HUDEP-2 (cell line): ENCODE measurements around the gene RAB11FIP4.
"Not testable (repeated sequence)": the region's sequence is repeated elsewhere in the genome, so short reads cannot be mapped to it uniquely, and the experiment has no call there.

Experiments
- DNase-seq, 76 experiments: peaks; one replicate each; lab custom pipeline; 2025; ENCODE audit not compliant: unreplicated experiment in 76 of 76; lab: John Stamatoyannopoulos, UW

RAB11FIP4 gene

DNA sequence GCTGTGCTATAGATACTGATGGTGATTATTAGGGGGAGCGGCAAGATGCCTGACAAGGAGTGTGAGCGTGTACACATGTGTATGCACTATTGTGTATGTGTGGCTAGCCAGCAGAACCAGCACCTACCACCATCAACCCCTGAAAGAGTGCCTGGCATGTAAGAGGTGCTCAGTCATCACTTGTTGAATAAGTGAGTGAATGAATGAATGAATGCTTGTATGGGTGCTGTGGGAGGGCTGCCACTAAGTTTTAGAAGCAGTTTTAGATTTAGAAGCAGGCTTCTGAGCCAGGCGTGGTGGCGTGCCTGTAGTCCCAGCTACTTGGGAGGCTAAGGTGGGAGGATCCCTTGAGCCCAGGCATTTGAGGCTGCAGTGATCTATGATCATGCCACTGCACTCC, 37.0 kb downstream of the RAB11FIP4 start:
- DNase-seq, result no peak

DNA sequence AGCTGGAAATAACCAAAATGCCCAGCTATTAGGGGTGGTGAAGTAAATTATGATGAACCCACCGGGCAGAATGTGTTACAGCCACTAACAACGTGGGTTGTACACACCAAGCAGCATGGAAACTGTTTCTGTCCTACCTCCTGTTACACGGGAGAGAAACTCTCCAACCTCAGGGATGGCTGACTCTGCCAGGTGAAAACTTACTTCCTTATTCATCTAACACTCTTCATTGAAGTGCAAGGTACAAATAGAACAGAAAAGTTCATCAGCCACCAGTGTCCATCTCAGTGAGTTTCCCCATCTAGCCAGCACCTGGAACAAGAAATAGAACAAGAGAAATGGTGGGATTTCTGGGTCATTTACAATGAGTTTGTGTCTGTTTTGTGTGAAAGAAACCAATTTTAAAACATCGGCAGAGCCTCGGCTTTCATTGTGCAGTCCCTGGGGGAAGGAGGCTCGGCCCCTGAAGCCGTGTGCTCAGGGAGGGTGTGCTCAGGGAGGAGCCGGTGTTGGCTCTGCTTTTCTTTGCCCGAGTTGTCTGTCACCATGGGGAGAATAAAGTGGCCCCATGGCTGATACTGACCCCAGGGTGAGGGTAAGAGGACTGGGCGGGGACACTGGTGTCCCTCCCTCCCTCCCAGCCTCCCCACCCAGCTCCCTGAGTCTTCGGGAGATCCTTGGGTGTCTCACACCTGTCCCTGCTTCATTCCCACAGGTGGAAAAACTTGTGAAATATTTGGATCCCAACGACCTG, 39.8 kb downstream of the RAB11FIP4 start:
- DNase-seq, result no peak

DNA sequence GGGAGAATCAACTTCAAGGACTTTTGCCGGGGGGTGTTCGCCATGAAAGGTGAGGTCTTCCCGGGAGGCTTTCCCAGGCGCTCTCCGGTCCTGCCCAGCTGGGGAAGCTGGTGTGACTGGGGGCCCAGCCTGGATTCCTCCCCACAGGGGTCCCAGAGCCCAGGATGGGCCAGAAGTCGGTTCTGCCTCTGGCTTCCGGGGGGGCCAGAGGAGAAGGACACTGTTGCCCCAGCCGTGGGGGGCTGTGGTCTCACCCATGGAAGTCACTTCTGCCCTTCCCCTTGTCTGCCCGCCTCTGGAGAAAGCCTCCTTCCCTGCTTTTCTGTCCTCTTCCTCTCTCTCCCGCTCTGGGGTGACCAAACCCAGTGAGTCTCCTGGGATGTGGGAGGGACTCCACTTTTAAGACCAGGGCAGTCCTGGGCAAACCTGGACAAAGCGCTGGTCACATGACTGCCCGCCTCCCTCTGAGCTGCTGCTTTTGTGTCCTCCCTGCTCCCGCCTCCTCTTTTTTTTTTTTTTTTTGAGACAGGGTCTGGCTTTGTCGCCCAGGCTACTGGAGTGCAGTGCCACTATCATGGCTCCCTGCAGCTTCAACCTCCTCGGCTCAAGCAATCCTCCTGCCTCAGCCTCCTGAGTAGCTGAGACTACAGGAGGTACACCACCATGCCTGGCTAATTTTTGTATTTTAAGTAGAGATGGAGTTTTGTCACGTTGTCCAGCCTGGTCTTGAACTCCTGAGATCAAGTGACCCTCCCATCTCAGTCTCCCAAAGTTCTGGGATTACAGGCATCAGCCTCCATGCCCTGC, 40.6 kb downstream of the RAB11FIP4 start:
- DNase-seq, result no peak

DNA sequence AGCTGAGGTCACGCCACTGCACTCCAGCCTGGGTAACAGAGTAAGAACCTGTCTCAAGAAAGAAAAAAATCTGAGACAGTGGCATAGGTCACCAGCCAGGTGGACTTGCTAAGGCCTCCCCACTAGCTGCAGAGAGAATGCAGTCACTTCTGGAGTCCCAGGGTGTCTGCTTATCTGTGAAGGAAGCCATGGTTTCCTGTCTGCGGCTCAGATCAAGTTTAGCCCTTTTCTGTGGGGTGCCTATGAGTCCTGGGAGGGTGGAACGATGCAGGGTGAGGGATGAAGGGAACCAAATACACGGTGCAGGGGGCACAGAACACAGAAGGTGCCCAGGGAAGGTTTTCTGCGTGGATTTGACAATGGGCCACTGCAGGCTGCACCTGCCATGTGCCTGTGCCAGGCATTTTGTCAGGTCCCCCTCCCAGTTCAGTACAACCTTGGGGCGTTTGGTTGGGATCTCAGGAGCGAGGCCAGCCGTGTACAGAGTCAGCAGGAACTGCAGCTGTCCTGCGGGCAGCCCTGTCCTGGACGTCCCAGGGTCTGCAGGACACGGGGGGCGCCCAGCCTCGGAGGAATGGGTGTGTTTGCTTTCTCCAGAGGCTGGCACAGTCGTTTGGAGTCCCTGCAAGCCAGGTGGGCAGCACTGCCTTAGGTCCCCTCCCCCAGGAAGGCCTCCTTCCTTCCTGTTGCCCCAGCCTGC, 41.8 kb downstream of the RAB11FIP4 start:
- no peak for DNase-seq

DNA sequence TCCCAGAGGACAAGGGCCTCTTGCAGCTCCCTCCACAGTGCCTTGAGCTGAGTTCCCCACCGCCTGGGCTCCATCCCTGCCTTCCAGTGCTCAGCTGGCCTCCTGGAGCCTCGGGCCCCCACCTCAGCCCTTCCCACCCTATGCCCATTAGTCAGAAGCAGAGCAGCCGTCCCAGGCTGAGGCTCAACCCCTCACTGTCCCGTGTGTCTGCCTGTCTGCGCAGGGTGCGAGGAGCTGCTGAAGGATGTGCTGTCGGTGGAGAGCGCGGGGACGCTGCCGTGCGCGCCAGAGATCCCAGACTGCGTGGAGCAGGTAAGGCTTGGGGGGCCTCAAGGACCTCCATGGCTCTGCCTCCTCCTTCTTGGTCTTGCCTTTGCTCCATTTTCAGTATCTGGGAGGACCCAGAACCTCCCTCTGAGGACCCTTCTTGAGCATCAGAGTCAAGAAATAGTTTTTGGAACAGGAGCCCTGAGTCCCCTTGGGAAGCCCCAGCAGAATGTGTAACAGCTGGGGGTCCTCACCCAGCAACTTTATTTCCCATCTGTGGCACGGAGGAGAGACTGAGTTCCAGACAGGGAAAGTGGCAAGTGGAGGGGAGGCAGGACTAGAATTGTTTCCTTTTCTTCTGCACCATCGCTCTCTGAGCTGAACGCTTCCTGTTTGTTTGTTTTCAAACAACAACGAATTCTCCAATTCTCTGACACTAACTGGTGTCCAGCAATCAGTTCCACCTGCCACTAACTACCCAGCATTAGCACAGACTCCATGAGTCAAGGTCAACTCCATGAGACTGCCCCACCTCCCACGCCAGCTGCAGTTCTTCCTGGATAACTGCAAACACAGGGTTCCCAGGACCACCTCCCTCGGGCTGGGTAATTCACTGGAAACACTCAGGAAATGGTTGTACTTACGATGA, 42.6 kb downstream of the RAB11FIP4 start:
- DNase-seq, result no peak

DNA sequence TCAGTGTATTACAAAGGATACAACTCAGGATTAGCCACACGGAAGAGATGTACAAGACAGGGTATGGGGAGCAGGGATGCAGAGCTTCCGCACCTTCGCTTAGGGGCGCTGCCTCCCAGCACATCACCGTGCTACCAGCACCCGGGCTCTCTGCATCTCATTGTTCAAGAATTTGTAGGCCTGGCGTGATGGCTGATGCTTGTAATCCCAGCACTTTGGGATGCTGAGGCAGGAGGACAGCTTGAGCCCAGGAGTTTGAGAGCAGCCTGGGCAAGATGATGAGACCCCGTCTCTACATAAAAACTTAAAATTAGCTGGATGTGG, 43.2 kb downstream of the RAB11FIP4 start:
- no peak for DNase-seq

DNA sequence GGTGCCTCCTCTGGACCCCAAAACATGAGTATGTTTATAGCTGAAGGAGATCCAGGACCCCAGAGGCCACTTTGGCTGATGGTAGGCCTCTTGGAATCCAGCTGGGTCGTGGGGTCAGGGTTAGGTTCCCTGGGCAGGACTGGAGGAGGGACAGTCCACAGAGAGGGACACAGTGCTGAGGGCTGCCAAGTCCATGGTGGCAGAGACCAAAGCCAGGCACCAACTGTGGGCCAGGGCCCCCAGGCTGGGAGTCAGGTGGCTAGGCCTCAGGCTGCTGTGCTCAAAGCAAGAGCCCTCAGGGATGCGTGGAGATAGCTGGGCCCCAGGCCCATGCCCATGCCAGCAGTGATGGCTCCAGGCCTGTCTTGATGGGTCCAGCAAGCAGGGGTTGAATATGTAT, 44.1 kb downstream of the RAB11FIP4 start:
- no peak for DNase-seq

DNA sequence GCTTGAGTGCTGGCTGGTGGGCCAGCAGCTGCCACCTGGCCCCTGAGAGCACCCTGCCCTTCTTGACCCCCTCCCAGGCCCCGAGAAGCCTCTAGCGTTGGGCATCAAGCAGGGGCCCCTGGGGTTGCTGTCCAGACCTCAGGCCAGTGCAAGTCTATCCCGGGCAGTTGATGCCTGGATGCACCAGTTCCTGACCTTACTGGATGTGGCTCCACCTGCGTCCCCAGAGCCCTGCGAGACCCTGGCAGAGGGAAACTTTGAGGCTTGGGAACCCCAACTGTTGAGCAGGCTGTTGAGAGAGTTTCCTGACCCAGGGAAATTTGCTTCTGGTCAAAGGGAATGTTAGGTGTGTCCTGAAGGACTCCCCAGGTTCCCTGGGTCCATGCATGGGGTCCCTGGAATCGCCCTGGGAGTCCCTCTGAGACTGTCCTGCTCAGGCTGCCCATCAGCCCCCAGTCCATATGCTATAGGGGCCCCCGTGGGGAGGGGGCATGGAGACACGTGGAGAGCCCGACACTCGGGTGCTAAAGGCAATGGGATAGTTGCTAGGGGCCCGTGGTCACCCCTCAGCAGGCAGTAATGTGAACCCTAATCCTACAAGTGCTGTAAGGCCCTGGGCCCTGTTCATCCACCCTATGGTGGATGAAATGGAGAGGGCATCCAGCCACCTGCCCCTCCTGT, 46.4 kb downstream of the RAB11FIP4 start:
- no peak for DNase-seq

DNA sequence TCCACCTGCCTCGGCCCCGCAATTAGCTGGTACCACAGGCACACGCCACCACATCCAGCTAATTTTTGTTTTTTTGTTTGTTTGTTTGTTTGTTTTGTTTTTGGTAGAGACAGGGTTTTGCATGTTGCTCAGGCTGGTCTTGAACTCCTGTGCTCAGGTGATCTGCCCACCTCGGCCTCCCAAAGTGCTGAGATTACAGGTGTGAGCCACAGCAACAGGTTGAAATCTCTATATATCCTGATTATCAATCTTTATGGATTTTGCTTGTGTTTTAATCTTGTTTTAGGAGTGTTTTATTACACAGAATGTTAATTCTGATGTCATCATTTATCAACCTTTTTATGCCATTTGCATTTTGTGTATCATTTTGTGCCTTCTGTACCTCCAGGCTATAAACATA, 48.2 kb downstream of the RAB11FIP4 start:
- no peak for DNase-seq

DNA sequence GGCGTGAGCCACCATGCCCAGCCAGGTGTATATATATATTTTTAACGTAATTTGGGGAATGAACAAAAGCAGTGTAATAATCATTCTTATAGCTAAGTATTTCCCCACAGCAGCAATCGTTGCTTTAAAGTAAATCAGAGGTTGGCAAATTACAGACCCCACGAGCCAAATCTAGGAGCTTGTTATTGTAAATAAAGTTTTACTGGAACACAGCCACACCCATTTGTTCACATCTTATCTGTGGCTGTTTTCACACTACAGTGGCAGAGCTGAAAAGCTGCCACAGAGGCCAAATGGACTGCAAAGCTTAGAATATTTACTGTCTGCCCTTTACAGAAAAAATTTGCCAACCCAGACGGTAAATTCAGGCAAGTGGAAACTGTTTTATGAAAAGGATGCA, 50.8 kb downstream of the RAB11FIP4 start:
- no peak for DNase-seq

DNA sequence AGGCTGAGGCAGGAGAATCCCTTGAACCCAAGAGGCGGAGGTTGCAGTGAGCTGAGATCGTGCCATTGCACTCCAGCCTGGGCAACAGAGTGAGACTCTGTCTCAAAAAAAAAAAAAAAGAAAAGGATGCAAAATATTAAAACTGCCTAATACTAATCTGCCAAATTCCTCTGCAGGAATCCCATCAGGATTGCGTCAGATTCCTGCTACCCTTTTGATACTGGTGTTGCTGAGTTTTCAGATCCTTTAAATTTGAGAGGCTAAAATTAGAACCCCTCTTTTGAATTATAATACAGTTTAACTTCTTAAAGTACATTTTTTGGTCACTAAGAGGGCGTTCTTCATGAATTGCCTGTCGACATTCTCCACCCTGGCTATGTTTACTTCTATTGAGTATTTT, 51.4 kb downstream of the RAB11FIP4 start:
- not testable (repeated sequence) for DNase-seq

DNA sequence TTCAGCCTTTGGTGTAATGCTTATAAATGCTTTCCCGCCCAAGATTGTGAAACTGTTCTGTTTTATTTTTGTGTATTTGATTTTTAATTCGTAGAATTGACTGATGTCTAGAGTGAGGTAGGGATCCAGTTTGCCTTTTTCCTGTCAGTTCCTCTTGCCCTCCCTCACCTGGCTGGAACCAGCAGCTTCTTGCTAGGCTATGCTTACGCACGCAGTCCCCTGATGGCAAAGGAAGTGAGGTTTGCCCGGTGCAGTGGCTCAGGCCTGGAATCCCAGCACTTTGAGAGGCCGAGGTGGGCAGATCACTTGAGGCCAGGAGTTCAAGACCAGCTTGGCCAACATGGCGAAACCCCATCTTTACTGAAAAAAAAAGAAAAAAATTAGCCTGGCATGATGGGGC, 51.9 kb downstream of the RAB11FIP4 start:
- DNase-seq, result no peak

DNA sequence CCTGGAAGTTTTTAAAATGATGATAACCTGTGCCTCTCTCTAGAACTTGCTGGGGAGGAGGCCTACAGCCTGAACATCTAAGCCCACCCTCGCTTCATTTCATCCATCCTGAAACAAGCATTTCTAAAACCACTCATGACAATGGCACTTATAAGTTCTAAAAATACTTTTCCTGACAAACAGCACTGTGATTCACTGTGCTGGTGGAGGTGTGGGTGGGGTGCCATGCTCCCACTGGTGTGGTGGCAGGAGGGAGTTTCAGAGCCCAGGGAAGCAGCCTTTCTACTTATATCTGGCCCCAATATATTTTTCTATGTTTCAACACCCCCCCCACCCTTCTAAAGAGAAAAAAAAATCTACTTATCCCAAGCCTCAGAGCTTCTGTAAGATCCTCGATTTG, 52.6 kb downstream of the RAB11FIP4 start:
- DNase-seq, result no peak

DNA sequence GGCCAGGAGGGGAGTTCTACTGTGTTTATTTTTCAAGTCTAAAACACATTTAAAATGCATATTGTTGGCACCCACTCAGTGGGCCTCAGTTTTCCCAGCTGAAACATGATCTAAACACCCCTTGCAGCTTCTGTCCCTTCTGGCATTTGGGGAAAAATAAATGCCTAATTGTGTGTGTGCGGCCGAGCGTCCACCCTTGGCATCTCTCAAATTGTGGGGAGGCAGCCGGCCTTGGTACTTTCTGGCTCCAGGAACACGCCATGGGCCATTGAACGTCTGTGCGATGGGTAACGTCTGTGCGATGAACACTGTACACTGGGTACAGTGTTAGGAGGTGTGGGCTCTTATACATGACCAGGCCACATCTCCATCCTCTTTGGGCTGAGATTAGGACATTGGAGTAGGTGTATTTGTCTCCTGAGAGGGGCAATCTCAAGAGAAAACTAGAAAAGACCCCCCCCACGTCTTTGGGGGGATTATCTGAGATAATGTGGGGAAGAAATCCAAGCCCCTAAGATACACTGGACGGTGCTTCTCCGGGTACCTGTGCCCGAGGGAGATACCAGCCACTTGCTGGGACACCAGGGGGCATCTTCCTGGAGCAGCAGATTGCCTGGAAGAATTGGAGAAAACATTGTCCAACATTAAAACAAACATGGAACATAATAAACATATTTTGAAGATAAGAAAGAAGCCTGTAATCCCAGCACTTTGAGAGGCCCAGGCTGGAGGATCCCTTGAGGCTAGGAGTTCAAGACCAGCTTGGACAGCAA, 54.9 kb downstream of the RAB11FIP4 start:
- DNase-seq, result no peak

DNA sequence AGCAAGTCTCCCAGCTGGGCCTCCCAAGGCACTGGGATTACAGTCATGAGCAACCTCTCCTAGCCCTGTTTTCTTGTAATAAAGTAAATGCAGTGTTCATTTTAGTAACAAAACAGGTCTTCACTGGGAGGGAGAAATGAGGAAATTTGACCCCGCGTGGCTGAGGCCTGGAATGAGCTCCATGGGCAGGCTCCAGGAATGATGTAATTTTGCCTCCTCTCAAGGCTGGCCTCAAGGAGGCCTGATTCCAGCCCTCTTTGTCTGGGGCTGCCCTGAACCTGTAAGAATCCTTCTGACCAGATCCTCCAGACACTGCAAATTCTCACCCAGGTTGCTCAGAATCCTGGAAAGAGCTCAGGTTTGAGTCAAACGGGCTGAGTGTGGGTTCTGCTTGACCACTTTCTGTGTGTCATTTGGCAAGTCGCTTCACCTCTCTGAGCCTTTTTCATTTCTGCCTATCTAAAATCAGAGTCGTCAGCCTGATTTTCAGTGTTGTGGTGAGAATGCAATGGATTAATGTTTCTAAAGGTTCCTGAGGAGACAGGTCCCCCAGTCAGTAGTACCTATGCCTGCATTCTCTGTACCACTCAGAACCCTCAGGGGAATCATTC, 57.1 kb downstream of the RAB11FIP4 start:
- DNase-seq, result no peak

DNA sequence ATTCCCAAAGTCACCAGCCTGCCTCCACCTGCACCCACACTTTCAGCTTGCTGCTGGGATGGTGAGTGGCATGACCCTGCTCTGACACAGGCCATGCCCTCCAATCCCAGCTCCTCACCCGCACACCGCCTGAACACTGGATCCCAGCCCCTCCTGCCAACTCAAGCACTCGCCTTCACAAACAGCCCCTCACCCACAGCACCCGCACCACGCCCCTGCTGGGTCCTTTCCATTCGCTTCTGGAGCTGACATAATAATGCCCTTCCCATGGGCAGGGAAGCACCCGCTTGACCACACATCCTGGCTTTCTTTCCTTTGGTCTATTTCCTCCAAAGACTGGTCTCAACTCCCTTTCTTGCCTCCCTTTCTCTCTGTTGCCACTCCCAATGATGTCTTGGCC, 57.6 kb downstream of the RAB11FIP4 start:
- DNase-seq, result no peak

DNA sequence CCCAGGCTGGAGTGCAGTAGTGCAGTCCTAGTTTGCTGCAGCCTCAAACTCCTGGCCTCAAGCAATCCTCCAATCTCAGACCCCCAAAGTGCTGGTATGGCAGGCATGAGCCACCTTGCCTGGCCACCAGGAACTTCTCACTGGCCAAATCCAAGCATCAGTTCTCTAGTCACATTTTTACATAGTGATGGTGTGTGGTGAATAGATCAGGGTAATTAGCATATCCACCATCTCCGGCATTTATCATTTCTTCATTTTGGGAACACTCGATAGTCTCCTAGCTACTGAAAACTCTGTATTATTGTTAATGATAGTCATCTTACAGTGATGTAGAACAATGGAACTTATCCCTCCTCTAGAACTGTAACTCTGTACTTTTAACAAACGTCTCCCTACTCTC, 58.3 kb downstream of the RAB11FIP4 start:
- no peak for DNase-seq

DNA sequence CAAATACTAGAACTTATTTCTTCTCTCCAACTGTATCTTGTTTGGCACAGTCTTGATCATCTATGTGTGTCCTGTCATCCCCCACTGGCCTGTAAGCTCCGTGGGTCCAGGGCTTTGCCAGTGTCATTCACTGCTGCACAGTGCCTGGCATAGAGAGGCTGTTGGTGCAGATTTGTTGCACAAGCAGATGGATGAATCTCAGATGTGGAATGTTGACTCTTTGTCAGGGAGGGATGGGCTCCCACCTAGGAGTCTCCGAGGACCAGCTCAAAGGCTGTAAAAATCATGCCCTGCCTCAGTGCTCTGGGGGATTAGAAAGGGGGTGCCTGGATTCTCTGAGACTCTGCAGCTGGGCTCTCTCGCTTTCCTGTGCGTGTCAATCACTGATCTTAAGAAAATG, 60.6 kb downstream of the RAB11FIP4 start:
- DNase-seq, result no peak

DNA sequence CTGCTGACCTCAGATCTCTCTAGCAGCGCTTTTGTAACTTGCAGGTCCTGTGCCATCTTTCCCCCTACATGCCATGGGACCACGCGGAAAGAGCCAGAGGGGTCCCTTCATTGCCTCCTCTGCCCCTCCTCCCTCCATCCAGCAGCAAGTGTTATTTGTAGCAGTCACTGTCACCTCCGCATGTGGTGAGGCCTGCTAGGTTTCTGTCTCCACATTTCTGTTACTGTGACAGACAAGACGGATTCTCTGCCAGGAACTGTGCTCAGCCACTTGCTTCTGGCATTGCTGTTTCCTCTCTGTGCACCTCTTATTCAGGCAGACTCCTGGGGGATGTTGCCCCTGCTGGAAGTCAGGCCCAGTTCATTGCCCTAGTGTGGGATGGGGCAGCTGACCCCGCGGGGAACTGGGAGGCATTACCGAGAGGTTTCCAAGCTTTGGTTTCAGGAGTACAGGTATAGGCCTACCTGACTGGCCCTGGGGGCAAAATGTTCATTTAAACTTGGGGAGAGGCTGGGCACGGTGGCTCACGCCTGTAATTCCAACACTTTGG, 61.2 kb downstream of the RAB11FIP4 start:
- no peak for DNase-seq
